Left renal pelvis (tissue), 4 donors: ENCODE data around the gene IBA57. TPM values are rescaled to one million over a fixed set of nuclear protein-coding genes. Genes with fewer than 3 reads are reported as not detected.
"Not testable (repeated sequence)": the region's sequence is repeated elsewhere in the genome, so short reads cannot be mapped to it uniquely, and the experiment has no call there.

ENCODE experiments used
- DNase-seq, 4 donors: peaks; one replicate each; pipeline ENCODE4 v3.0.0-alpha.2; 2013; ENCODE audit warnings: low read depth in 4 of 4, low spot score in 3 of 4
- polyA plus RNA-seq, 4 donors: library from polyadenylated mRNA; unstranded; fragments of 120-200 nt; gene quantifications; one replicate each; pipeline ENCODE4 v1.2.1, GENCODE V29; 2013; ENCODE audit not compliant: insufficient read length in 4 of 4

IBA57 gene
- polyA plus RNA-seq, 4 donors, result 3.9 to 7.0 (median 4.5) TPM

GRCh38 chr1:228224198-228225164, 58.9 kb downstream of the IBA57 start:
- DNase-seq, result no peak

- DNase-seq, result no peak
These were observed 59.6 kb downstream of the IBA57 start for GRCh38 chr1:228225165-228225710.

- DNase-seq, result no peak
These were observed 60.1 kb downstream of the IBA57 start for GRCh38 chr1:228225740-228226139.

DNA sequence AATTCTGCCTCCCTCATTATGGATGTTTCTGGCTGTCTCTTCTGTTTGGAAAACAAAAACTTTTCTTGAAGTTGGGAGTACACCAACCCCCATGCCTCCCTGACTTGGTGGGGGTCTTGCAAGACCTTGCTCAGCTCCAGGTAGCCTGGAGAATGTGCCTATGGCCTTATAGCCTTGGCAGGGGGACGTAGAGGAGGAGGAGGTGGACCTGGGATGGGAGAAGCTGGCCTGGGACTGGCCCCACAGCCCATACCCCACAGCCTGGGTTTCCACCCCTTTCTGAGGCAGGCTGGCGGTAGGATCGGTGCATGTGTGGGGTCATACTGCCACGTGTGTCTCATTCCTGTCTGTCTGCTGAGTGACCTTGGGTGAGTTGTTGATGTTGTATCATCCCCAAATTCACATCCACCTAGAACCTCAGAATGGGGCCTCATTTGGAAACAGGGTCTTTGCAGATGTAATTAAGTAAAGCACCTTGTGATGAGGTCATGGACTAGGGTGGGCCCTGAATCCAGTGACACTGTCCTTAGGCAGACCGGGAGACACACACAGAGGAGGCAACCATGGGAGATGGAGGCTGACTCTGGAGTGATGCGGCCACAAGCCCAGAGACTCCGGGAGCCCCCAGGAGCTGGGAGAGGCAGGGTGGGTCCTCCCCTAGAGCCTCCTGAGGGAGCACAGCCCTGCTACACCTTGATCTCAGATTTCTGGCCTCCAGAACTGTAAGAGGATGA, 60.7 kb downstream of the IBA57 start:
- DNase-seq, result no peak

GRCh38 chr1:228226956-228227791, 61.6 kb downstream of the IBA57 start:
- DNase-seq, result no peak

GRCh38 chr1:228228147-228228546, 62.5 kb downstream of the IBA57 start:
- not testable (repeated sequence) for DNase-seq

DNA sequence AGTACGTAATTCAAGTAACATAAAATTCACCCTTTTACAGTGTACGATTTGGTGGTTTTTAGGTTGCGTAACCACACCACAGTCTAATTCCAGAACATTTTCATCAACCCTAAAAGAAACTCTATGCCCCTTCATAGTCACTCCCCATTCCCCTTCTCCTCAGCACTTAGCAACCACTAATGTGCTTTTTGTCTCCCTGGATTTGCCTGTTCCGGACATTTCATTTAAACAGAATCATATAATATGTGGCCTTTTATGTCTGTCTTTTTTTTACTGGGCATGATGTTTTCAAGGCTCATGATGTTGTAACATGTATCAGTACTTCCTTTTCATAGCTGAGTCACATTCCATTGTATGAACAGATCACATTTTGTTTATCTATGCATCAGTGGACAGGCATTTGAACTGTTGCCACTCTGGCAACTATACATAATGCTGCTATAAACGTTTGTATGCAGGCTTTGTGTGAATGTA, 63.0 kb downstream of the IBA57 start:
- no peak for DNase-seq

- no peak for DNase-seq
These were observed 65.6 kb downstream of the IBA57 start for GRCh38 chr1:228231189-228231588.

Other genes with a start within 250 kb of the IBA57 start
- gene WNT9A, start 217.9 kb upstream of the IBA57 start, polyA plus RNA-seq, result 1 to 10 TPM; 1.1 to 9.3 (median 1.8) TPM
- under 1 TPM in 3 of 4 donors, not detected in 1; 0.09 to 0.16 (median 0.12) TPM for gene WNT3A, start 158.8 kb upstream of the IBA57 start, polyA plus RNA-seq
- 100 to 1,000 TPM; 322 to 353 (median 340) TPM for gene ARF1, start 83.1 kb upstream of the IBA57 start, polyA plus RNA-seq
- 10 to 100 TPM; 11.5 to 26.3 (median 13.9) TPM for gene C1orf35, start 62.5 kb upstream of the IBA57 start, polyA plus RNA-seq
- gene MRPL55, start 56.5 kb upstream of the IBA57 start, polyA plus RNA-seq, result 10 to 100 TPM; 35.2 to 56.0 (median 39.1) TPM
- 100 to 1,000 TPM; 106 to 149 (median 120) TPM for gene GUK1, start 25.5 kb upstream of the IBA57 start, polyA plus RNA-seq
- gene GJC2, start 15.9 kb upstream of the IBA57 start, polyA plus RNA-seq, result 1 to 10 TPM in 2 of 4 donors, under 1 TPM in 2; 0.57 to 2.2 (median 0.97) TPM
- gene OBSCN, start 42.2 kb downstream of the IBA57 start, polyA plus RNA-seq, result 10 to 100 TPM; 14.3 to 42.9 (median 24.9) TPM
- 10 to 100 TPM; 10.8 to 21.4 (median 13.7) TPM for gene TRIM11, start 241.0 kb downstream of the IBA57 start, polyA plus RNA-seq